Measurements from ENCODE around the gene DENND1A. TPM values are rescaled to one million over a fixed set of nuclear protein-coding genes. Genes with fewer than 3 reads are reported as not detected.

Gene DENND1A
- total RNA-seq, 2 experiments from 2014 or later = 23.7 to 29.5 TPM

DNA sequence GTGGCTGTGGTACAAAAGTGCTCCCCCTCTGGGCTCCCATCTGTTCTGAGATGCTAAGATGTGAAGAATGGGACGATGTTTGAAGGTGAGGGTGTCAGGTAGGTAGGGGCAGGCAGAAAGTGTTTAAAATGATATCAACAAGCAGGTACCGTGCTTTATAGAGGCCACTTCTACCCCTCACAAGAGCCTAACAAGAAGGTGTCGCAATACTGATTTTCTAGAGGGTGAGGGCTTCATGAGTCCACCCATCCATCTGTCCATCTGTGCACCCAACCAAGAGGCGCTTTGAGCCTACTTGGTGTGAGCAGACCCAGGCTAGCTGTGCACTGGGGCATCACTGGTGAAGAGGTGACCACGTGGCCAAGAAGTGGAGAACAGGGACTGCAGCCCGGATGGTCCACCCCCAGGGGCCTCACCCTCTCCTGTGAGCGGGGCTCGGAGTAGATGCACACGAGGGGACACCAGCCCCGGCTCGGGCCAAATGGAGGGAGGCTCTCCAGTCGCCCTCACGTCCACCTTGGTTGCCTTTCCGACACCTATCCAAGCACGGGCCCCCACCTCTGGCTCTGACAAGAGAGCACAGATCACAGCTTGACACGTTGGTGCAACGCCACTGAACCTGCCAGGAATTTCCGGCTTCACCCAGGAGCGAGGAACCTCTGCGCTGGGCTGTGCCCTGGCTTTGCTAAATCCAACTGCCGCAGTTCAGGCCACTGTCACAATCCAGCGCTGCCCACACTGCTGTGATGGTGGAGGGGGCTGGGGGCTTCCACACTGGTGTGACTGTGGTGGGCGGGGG lies 539.4 kb downstream of the DENND1A start:
- ChIA-PET POLR2A (no interaction called here), CTCF (interaction anchor here (0.5 kb wide), 1 partner anchor 1208 kb away, joined by 3 read pairs; no protein-coding TSS in a partner anchor)
- no peak for ATAC-seq
- no peak overlapping the region for H3K27ac Mint-ChIP-seq
- no peak for DNase-seq
- H3K36me3 Mint-ChIP-seq (ENCODE audit: low read depth) = peaks cover 1% of the 10 kb centered on the region
- no peak overlapping the region for H3K4me3 Mint-ChIP-seq
- no peaks in the 10 kb centered on the region for H3K27me3 Mint-ChIP-seq
- peaks cover 2% of the 10 kb centered on the region for H3K9me3 Mint-ChIP-seq (ENCODE audit: low read depth)
- H3K4me1 Mint-ChIP-seq = no peaks in the 10 kb centered on the region
- intact Hi-C loops (cut with DNase I, micrococcal nuclease) = no loop called here

DNA sequence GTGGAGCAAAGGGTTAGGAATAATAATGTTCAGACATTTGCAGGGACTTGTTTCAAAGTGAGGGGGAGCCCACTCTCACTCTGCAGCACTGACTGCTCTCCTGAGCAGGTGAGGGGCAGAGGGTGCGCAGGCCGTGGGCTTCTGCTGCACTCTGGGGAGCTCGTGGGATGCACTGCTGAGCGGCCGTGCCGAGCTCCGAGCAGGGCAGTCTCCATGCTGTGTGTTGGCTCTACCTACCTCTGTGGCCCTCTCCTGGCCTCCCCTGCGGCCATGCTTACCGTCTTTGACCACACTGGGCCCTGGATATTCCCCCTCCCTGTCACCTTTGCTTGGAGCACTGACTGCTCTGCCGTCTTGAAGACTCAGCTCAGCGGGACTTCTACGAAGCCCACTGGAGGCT lies 540.2 kb downstream of the DENND1A start:
- intact Hi-C loops (cut with DNase I, micrococcal nuclease) = loop anchor here in 1 of 2 experiments (10.0 kb wide), 1 partner anchor 925 kb away; no protein-coding TSS in a partner anchor
- H3K27me3 Mint-ChIP-seq = no peaks in the 10 kb centered on the region
- ChIA-PET CTCF (interaction anchor here (0.5 kb wide), 1 partner anchor 1208 kb away, joined by 3 read pairs; no protein-coding TSS in a partner anchor), POLR2A (no interaction called here)
- no peaks in the 10 kb centered on the region for H3K4me1 Mint-ChIP-seq
- peaks cover 1% of the 10 kb centered on the region for H3K36me3 Mint-ChIP-seq (ENCODE audit: low read depth)
- ATAC-seq (no peak), DNase-seq (no peak)
- H3K9me3 Mint-ChIP-seq (ENCODE audit: low read depth) = peaks cover 2% of the 10 kb centered on the region
- no peak overlapping the region for H3K4me3 Mint-ChIP-seq
- H3K27ac Mint-ChIP-seq = peak overlapping the region; percentile 45

DNA sequence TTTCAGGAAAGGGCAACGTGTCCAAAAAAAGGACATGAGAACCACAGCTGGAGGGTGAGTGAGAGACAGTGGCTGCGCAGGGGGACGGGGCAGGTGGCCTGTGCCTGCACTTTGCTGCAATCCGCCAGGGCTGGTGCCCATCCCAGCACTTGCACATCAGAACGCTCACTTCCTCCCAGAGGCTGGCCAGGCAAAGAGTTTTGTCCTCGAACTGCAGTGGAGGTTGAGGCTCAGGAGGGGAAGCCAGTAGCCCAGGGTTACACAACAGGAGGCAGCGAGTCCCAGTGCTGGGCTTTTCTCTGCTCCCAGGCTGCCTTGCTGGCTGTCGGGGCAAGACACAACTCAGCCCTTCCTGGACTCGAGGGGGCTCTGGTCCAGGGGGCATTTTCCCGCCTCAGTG lies 540.9 kb downstream of the DENND1A start:
- intact Hi-C loops (cut with DNase I, micrococcal nuclease) = loop anchor here in 1 of 2 experiments (10.0 kb wide), 1 partner anchor 924 kb away; no protein-coding TSS in a partner anchor
- POLR2A ChIA-PET = no interaction called here
- no peak for ATAC-seq

DNA sequence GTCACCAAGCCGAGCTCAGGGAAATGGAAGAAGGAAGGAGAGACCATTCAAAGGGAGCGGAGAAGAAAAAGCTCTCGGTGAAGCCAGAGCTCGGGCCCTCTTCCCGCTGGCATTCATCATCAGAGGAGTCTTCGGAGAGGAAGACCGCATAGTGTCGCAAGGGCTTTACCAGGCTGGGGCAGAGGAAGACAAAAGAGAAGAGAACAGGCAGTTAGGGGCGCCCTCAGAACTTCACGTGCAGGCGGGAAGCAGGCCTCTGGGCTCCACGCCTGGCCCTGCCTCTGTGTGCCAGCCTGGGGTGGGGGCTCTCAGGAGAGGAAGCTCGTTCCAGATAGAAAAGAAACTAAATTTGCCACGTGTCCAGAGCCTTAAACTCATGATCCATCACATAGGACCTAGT lies 542.2 kb downstream of the DENND1A start:
- DNase-seq (no peak), ATAC-seq (no peak)
- H3K36me3 Mint-ChIP-seq (ENCODE audit: low read depth) = no peaks in the 10 kb centered on the region
- H3K27me3 Mint-ChIP-seq = no peaks in the 10 kb centered on the region
- intact Hi-C loops (cut with DNase I, micrococcal nuclease) = loop anchor here in 1 of 2 experiments (10.0 kb wide), 1 partner anchor 923 kb away; no protein-coding TSS in a partner anchor
- ChIA-PET CTCF (interaction anchor here (0.6 to 4.4 kb wide), 6 partner anchors 9 to 55 kb away, joined by 3 to 25 read pairs (median 3); no protein-coding TSS in a partner anchor), POLR2A (no interaction called here)
- H3K27ac Mint-ChIP-seq = no peak overlapping the region
- no peaks in the 10 kb centered on the region for H3K4me1 Mint-ChIP-seq
- no peaks in the 10 kb centered on the region for H3K9me3 Mint-ChIP-seq (ENCODE audit: low read depth)
- no peak overlapping the region for H3K4me3 Mint-ChIP-seq

More for the DNA sequence above, 540.9 kb downstream of the DENND1A start:
- peaks cover 1% of the 10 kb centered on the region for H3K36me3 Mint-ChIP-seq (ENCODE audit: low read depth)
- no peaks in the 10 kb centered on the region for H3K27me3 Mint-ChIP-seq
- no peak overlapping the region for H3K4me3 Mint-ChIP-seq
- no peaks in the 10 kb centered on the region for H3K4me1 Mint-ChIP-seq
- no peak for DNase-seq
- no peak overlapping the region for H3K27ac Mint-ChIP-seq
- CTCF ChIA-PET = interaction anchor here (1.0 to 1.1 kb wide), 2 partner anchors 10 to 12 kb away, joined by 3 to 4 read pairs; no protein-coding TSS in a partner anchor
- peaks cover 2% of the 10 kb centered on the region for H3K9me3 Mint-ChIP-seq (ENCODE audit: low read depth)

DNA sequence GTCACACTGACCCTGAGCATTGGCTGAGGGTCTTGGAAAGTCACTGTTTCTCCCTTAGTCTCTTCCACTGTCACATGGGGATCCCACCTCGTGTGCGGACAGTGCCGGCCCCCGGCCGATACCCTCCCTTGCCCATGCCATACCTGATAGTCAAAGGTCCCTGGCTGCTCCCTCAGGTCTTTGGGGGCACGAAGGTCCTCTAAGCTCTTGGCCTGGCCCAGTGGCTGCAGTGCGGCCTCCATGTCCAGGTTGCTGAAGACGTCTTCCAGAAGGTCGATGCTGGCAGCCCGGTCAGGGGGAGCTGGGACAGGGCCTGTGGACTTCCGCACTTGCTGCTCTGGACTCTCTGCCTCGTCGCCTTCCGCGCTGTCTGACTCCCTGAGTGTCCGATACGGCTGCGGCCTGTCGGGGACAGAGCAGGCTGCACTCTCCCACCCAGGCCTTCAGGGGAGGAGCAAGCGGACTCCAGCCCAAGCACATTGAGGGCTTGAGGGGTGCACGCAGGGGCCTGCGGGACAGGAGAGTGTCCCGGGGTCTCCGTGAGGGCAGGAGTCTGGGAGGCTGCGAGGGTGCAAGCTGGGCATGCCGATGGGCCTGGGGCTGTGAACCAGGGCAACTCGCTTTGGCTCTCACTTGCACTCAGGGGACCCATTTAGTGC lies 546.3 kb downstream of the DENND1A start:
- ATAC-seq = no peak

DNA sequence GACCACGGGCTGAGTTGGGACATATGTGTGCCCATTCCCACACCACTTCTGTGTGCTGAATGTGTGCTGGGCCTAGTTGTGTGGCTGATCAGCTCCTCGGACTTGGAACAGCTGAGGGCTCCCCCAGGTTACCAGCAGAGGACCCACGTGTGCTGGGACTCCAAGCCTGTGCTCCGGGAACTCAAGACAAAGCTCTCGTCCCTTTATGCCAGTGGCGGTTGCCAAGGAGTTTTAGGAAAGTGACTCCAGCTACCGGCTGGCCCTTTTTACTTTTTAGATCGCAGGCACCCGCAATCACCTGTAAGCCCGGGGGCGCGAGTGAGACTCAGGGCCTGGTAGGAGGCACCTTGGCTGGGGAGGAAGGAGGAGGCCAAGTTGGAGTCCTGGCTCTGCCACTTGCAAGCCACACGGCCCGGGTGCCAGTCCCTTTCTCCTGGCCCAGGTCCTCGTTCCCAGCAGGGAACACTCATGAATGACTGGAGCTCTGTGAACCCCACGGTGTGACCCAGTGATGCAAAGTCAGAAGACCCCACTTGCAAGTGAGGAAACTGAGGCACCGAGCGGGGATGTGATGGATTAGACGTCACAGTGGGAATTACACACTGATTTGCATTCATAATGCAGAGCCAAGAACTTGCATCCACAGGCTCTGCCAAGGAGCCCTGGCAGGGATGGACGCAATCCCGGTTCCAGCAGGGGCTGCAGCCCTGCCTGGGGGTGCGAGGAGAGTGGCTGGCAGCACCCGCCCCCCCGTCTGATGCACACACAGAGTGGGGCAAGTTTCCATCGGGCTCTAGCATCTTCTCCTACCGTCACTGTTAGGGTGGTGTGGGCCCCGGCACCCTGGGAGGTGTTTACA lies 547.0 kb downstream of the DENND1A start:
- Mint-ChIP-seq H3K4me1 (no peaks in the 10 kb centered on the region), H3K9me3 (ENCODE audit: low read depth) (no peaks in the 10 kb centered on the region), H3K27me3 (no peaks in the 10 kb centered on the region), H3K36me3 (ENCODE audit: low read depth) (no peaks in the 10 kb centered on the region), H3K27ac (no peak overlapping the region), H3K4me3 (no peak overlapping the region)
- DNase-seq (no peak), ATAC-seq (no peak)
- POLR2A ChIA-PET = interaction anchor here (0.6 kb wide), 1 partner anchor 1053 kb away, joined by 5 read pairs; no protein-coding TSS in a partner anchor
- CTCF ChIA-PET = interaction anchor here (0.7 kb wide), 1 partner anchor 865 kb away, joined by 3 read pairs; no protein-coding TSS in a partner anchor
- intact Hi-C loops (cut with DNase I, micrococcal nuclease) = loop anchor here in 1 of 2 experiments (10.0 kb wide), 1 partner anchor 918 kb away; no protein-coding TSS in a partner anchor

More for the DNA sequence above, 546.3 kb downstream of the DENND1A start:
- Mint-ChIP-seq H3K4me1 (no peaks in the 10 kb centered on the region), H3K27me3 (no peaks in the 10 kb centered on the region), H3K9me3 (ENCODE audit: low read depth) (no peaks in the 10 kb centered on the region), H3K27ac (no peak overlapping the region), H3K36me3 (ENCODE audit: low read depth) (no peaks in the 10 kb centered on the region), H3K4me3 (no peak overlapping the region)
- no peak for DNase-seq
- ChIA-PET CTCF (interaction anchor here (0.7 to 4.4 kb wide), 3 partner anchors 30 to 1284 kb away, joined by 3 to 25 read pairs (median 20); no protein-coding TSS in a partner anchor), POLR2A (no interaction called here)
- intact Hi-C loops (cut with DNase I, micrococcal nuclease) = loop anchor here in 1 of 2 experiments (10.0 kb wide), 1 partner anchor 919 kb away; no protein-coding TSS in a partner anchor

DNA sequence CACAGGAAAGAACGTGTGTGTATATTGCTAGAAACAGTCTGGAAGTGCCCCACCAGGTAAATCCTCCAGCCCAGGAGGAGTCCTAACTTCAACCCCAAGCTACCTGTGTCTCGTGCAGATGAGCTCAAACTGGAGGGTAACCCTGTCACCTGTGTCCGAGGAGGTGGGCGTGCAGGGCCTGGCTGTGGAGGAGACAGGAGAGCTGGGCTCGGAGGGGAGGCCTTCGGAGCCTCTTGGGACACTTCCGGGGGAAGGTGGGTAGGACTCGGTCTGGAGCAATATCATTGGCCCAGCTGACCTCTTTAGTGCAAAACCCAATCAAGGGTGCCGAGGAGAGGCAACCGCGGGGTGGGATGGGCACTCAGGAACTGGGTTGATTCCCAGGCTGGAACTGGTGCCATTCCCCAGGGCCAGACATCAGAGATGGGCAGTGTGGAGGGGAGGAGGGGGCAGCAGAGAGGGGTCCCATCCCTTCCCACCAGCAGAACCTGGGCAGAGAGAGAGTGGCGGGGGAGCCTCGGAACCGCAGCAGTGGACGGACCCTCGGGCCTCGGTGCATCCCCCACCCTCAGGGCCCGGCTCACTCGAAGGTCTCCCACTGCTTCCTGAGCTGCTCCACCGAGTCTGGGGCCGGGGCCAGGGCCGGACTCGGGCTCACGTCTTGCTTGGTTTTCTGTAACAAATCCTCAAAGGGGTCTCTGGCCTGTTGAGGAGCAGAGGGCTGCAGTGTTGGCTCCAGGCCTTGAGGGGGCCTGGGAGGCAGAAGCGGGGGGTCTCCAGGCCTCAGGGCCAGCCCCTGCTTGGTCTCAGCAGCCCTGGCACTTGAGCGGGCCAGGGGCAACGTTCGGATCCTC lies 548.8 kb downstream of the DENND1A start:
- CTCF ChIA-PET = interaction anchor here (1.0 kb wide), 1 partner anchor 660 kb away, joined by 3 read pairs; no protein-coding TSS in a partner anchor
- intact Hi-C loops (cut with DNase I, micrococcal nuclease) = loop anchor here in 1 of 2 experiments (10.0 kb wide), 1 partner anchor 916 kb away; no protein-coding TSS in a partner anchor
- Mint-ChIP-seq H3K4me3 (no peak overlapping the region), H3K9me3 (ENCODE audit: low read depth) (no peaks in the 10 kb centered on the region), H3K4me1 (no peaks in the 10 kb centered on the region), H3K36me3 (ENCODE audit: low read depth) (no peaks in the 10 kb centered on the region), H3K27ac (no peak overlapping the region), H3K27me3 (peaks cover 3% of the 10 kb centered on the region)
- POLR2A ChIA-PET = no interaction called here
- DNase-seq = no peak
- ATAC-seq = no peak

DNA sequence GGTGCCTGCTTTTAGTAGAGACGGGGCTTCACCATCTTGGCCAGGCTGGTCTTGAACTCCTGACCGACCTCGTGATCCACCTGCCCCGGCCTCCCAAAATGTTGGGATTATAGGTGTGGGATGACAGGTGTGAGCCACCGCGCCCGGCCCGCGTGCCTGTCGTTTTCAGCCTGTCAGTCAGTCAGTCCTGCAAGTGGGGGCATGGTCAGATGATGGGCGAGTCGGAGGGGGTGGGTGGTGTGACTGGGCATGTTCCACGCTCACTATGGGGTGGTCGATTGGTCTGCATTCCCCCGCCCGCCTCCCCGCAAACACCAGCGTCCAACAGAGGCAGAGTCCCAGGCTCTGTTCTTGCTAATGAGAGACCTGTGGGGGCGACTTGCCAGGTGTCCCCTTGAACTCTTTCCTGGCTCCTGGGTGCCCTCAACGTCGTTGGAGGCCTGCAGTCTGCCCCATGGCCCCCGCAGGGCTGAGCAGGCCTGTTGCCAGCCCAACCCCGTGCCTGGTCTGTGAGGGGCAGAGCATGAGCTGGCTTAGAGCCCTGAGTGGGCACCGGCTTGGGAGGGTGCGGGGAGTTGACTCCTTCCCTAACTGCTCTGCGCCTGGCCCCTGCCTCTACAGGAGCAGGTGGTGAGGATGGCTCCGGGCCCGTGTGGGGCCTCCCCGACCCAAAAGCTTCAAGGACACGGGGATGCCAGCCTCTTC lies 550.8 kb downstream of the DENND1A start:
- H3K36me3 Mint-ChIP-seq (ENCODE audit: low read depth) = no peaks in the 10 kb centered on the region
- peaks cover 14% of the 10 kb centered on the region for H3K27me3 Mint-ChIP-seq
- ChIA-PET CTCF (interaction anchor here (0.7 to 1.0 kb wide), 2 partner anchors 9 to 247 kb away, joined by 3 read pairs; no protein-coding TSS in a partner anchor), POLR2A (interaction anchor here (0.6 kb wide), 1 partner anchor 19 kb away, joined by 4 read pairs; no protein-coding TSS in a partner anchor)
- no peak overlapping the region for H3K27ac Mint-ChIP-seq
- H3K4me1 Mint-ChIP-seq = peaks cover 4% of the 10 kb centered on the region
- no peak for ATAC-seq
- no peaks in the 10 kb centered on the region for H3K9me3 Mint-ChIP-seq (ENCODE audit: low read depth)
- no peak for DNase-seq
- intact Hi-C loops (cut with DNase I, micrococcal nuclease) = no loop called here
- no peak overlapping the region for H3K4me3 Mint-ChIP-seq

DNA sequence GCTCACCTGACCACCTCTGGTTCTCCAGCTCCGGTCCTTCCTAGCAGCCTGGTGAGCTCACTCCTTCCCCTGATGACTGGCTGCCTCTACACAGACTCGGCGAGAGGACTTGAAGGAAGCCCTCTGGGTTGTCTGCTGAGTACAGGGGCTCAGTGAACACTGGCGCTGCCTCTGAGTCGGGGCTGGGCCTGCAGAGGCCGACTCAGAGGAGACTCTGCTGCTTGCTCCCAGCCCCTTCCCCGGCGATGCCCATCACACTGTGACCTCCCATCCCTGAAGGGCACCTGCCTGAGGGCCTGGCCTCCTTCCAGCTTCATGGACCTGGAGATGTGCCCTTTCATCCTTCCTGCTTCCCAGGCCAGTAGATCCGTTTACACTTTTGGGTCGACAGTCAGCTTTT lies 551.9 kb downstream of the DENND1A start:
- no peaks in the 10 kb centered on the region for H3K36me3 Mint-ChIP-seq (ENCODE audit: low read depth)
- ChIA-PET POLR2A (no interaction called here), CTCF (interaction anchor here (1.0 kb wide), 1 partner anchor 246 kb away, joined by 3 read pairs; no protein-coding TSS in a partner anchor)
- intact Hi-C loops (cut with DNase I, micrococcal nuclease) = no loop called here
- peaks cover 4% of the 10 kb centered on the region for H3K4me1 Mint-ChIP-seq
- H3K27ac Mint-ChIP-seq = no peak overlapping the region
- DNase-seq = no peak
- ATAC-seq = no peak
- H3K4me3 Mint-ChIP-seq = no peak overlapping the region
- peaks cover 15% of the 10 kb centered on the region for H3K27me3 Mint-ChIP-seq
- H3K9me3 Mint-ChIP-seq (ENCODE audit: low read depth) = no peaks in the 10 kb centered on the region

All from activated CD4-positive, alpha-beta T cell treated with anti-CD3 and anti-CD28 coated beads for 36 hours (primary cell).